NCI-H446 (cell line): ENCODE results near the gene ZNF326.
A peak's percentile ranks its signal among the peaks of the same experiment; 100 is the strongest.

ENCODE experiments used
- DNase-seq, 2 experiments: peaks; one replicate each; lab custom pipeline; 2025; lab: John Stamatoyannopoulos, UW

Gene ZNF326

GRCh38 chr1:90074566-90074965 is 79.7 kb downstream of the ZNF326 start:
- no peak for DNase-seq

DNA sequence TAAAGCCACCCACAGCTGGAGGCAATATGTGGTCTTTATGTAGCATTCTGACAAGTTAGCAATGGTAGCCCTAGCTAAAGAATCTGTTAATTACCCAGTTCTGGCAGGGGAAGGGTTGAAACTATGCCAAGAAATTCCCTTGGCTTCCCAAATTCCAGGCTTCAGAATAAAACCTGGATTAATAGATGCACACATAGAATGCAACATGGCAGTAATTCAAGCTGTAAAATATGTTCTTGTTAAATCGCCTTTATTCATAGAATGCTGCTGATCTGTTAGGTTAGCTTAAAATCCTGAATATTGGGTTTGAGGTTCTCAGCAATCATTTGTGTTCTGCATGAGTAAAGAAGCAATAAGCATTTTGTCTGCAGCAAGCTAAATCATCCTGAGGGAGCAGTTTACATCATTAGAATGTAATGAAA is 80.1 kb downstream of the ZNF326 start:
- peak; percentile 54 to 80 for DNase-seq

DNA sequence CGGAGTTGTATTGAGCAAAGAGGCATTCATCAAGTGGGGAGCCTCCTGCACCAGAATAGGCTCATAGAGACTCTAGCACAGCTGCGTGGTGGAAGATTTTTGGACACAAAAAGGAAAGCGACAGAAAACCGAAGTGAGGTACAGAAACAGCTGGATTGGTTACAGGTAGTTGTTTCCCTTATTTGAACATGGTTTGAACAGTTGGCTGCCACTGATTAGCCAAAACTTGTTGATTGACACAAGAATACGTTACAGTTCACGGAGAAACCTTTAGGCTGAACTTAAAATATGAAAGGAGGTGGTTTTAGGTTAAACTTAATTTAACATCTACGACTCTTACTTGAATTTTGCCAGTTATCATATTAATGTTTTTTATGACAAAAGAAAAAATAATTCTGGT is 89.1 kb downstream of the ZNF326 start:
- DNase-seq: no peak
